Smooth muscle cell (in vitro differentiated cells): ENCODE data around the gene ZNF526. TPM values are rescaled to one million over a fixed set of nuclear protein-coding genes. Genes with fewer than 3 reads are reported as not detected.
A peak's percentile ranks its signal among the peaks of the same experiment; 100 is the strongest.

Source experiments
- DNase-seq: peaks from one replicate; lab custom pipeline; 2025; ENCODE audit not compliant: unreplicated experiment; lab: John Stamatoyannopoulos, UW
- H2AFZ ChIP-seq: fragments of 200-600 bp; sonication (generic); 2 replicates; pipeline ENCODE4 v1.6.0; 2016; ENCODE audit warnings: antibody characterized with exemption, low read depth, mild to moderate bottlenecking
- H3F3A ChIP-seq: fragments of 200-600 bp; sonication (generic); 2 replicates; pipeline ENCODE4 v1.6.0; 2017; ENCODE audit warnings: antibody characterized with exemption, low read depth
- H3K27ac ChIP-seq: fragments of 200-600 bp; sonication (generic); 2 replicates; pipeline ENCODE4 v1.5.1; 2016; ENCODE audit warnings: low read depth, mild to moderate bottlenecking
- H3K27me3 ChIP-seq: fragments of 200-600 bp; sonication (generic); 2 replicates; pipeline ENCODE4 v1.6.1; 2016; ENCODE audit warnings: low read depth, mild to moderate bottlenecking
- H3K36me3 ChIP-seq: fragments of 200-600 bp; sonication (generic); 2 replicates; pipeline ENCODE4 v1.5.1; 2016; ENCODE audit warnings: low read depth
- H3K4me1 ChIP-seq: fragments of 200-600 bp; sonication (generic); 2 replicates; pipeline ENCODE4 v1.5.1; 2016; ENCODE audit warnings: low read depth
- H3K4me2 ChIP-seq: fragments of 200-600 bp; sonication (generic); 2 replicates; pipeline ENCODE4 v1.6.0; 2016; ENCODE audit warnings: mild to moderate bottlenecking
- H3K4me3 ChIP-seq: fragments of 200-600 bp; sonication (generic); 2 replicates; pipeline ENCODE4 v1.5.1; 2016; ENCODE audit warnings: mild to moderate bottlenecking
- H3K79me2 ChIP-seq: fragments of 200-600 bp; sonication (generic); 2 replicates; pipeline ENCODE4 v1.6.0; 2016; ENCODE audit warnings: low read depth, mild to moderate bottlenecking
- H3K9ac ChIP-seq: fragments of 200-600 bp; sonication (generic); 2 replicates; pipeline ENCODE4 v1.6.0; 2016; ENCODE audit warnings: low read depth
- H3K9me3 ChIP-seq: fragments of 200-600 bp; sonication (generic); replicated peaks from 2 replicates; pipeline ENCODE4 v1.5.1; 2016; ENCODE audit warnings: low read depth
- H4K20me1 ChIP-seq: fragments of 200-600 bp; sonication (generic); 2 replicates; pipeline ENCODE4 v1.6.0; 2016; ENCODE audit warnings: low read depth
- WGBS: methylation state at CpG from one replicate; pipeline ENCODE4 v1.1.7; 2016; ENCODE audit warnings: low lambda C conversion rate; 5-methylcytosine and 5-hydroxymethylcytosine counted together
- polyA plus RNA-seq: library from polyadenylated mRNA; unstranded; fragments of >200 nt; fragmentation: Nextera tagmentation; extraction: Ambion mirVana; gene quantifications from 2 replicates; pipeline ENCODE4 v1.2.1, GENCODE V29; 2016
- total RNA-seq: library from RNA; depleted of rRNA; stranded (reverse); fragments of >200 nt; gene quantifications from 2 replicates; pipeline ENCODE4 v1.2.3, GENCODE V29; 2014
- TF ChIP-seq, protein P1 (sequence below): fragments of 200-600 bp; sonication (generic); IDR thresholded peaks from 2 replicates; pipeline ENCODE4 v1.5.1; 2017; ENCODE audit warnings: borderline replicate concordance, mild to moderate bottlenecking, antibody characterized with exemption; ENCODE audit not compliant: insufficient read depth, poor library complexity, severe bottlenecking

ZNF526 gene
- total and polyA plus RNA-seq, 2 experiments from 2014 or later = 5.0 to 12.1 TPM

DNA sequence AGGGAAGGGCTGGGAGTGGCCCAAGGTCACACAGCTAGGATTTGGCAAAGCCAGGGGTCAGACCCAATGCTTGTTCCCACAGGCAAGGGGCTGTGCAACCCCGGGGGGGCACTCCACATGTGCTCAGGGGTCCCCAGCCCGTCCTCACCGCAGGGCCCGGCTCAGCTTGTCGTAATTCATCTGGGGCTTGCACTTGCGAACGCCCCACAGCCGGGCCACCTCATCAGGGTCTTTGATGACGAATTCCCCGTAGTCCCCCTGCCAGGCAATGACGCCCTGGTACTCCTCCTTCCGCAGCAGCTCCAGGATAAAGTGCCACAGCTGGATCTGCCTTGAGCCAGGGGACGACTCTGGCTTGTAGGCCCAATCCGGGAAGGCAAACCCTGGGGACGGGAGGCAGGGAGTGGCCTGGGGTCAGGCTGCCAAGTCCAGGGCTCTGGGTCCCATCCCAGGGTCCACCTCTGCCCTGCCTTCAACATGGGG lies 30.1 kb downstream of the ZNF526 start:
- TF ChIP-seq, protein P1, sequence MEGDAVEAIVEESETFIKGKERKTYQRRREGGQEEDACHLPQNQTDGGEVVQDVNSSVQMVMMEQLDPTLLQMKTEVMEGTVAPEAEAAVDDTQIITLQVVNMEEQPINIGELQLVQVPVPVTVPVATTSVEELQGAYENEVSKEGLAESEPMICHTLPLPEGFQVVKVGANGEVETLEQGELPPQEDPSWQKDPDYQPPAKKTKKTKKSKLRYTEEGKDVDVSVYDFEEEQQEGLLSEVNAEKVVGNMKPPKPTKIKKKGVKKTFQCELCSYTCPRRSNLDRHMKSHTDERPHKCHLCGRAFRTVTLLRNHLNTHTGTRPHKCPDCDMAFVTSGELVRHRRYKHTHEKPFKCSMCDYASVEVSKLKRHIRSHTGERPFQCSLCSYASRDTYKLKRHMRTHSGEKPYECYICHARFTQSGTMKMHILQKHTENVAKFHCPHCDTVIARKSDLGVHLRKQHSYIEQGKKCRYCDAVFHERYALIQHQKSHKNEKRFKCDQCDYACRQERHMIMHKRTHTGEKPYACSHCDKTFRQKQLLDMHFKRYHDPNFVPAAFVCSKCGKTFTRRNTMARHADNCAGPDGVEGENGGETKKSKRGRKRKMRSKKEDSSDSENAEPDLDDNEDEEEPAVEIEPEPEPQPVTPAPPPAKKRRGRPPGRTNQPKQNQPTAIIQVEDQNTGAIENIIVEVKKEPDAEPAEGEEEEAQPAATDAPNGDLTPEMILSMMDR = no peak
- Histone ChIP-seq H3F3A (peaks cover 27% of the 10 kb centered on the region), H3K9ac (no peak overlapping the region), H3K4me2 (no peak overlapping the region), H3K4me1 (peaks cover 17% of the 10 kb centered on the region), H3K79me2 (peaks cover 61% of the 10 kb centered on the region), H3K27ac (peak overlapping the region; percentile 97), H4K20me1 (peaks cover 78% of the 10 kb centered on the region), H3K36me3 (no peaks in the 10 kb centered on the region), H3K9me3 (no peaks in the 10 kb centered on the region), H2AFZ (no peak overlapping the region), H3K4me3 (no peak overlapping the region), H3K27me3 (no peaks in the 10 kb centered on the region)
- WGBS = 94% methylated on average over 15 of the region's 15 CpGs
- no peak for DNase-seq

DNA sequence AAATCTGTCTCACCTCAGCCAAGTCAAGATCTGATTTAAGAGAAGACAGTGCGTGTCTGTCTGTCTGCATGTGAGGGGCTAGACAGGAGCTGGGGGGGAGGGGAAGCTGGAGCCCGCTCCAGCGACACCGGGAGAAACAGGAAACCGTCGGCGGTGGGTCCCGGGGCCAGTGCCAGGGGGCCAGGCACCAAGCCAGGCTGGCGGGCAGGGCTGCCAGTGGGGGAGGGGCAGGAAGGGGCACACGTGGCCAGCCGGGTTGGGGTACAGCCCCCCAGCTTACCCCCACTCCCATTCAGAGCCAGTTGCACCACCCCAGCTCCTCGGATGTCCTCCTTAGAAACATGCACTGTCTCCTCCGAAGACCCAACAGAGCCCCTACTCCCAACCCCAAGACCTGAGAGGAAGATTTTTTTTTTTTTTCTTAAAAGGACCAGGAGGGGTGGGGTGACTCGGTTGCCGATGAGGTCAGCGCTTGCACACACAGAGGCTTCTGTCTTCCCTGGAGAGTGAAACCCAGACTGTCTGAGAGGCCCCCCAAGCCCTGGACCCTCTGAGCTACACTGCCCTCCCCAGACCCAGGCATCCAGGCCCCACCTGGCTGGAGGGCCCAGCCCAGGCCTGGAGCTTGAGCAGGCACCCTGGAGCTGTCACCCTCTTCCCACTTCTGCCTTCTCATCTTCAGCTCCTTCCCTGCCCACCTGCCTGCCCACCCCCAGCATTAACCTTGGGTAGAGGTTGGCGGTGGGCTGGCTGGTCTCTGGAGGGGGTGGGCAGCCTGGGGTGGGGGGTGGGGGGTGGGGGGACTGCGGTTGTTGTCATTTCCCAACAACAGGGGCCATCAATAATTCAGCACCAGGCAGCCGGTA lies 30.8 kb downstream of the ZNF526 start:
- TF ChIP-seq, protein P1 = no peak
- H3K27ac ChIP-seq = peak overlapping the region; percentile 97
- no peaks in the 10 kb centered on the region for H3K36me3 ChIP-seq
- peaks cover 17% of the 10 kb centered on the region for H3K4me1 ChIP-seq
- no peaks in the 10 kb centered on the region for H3K9me3 ChIP-seq
- H3K27me3 ChIP-seq = no peaks in the 10 kb centered on the region
- WGBS = 67% methylated on average over 15 of the region's 19 CpGs
- peak overlapping the region; percentile 59 for H3K4me2 ChIP-seq
- DNase-seq = no peak
- H3K4me3 ChIP-seq = no peak overlapping the region
- peaks cover 61% of the 10 kb centered on the region for H3K79me2 ChIP-seq
- H3F3A ChIP-seq = peaks cover 25% of the 10 kb centered on the region
- H4K20me1 ChIP-seq = peaks cover 74% of the 10 kb centered on the region
- H2AFZ ChIP-seq = no peak overlapping the region
- no peak overlapping the region for H3K9ac ChIP-seq

DNA sequence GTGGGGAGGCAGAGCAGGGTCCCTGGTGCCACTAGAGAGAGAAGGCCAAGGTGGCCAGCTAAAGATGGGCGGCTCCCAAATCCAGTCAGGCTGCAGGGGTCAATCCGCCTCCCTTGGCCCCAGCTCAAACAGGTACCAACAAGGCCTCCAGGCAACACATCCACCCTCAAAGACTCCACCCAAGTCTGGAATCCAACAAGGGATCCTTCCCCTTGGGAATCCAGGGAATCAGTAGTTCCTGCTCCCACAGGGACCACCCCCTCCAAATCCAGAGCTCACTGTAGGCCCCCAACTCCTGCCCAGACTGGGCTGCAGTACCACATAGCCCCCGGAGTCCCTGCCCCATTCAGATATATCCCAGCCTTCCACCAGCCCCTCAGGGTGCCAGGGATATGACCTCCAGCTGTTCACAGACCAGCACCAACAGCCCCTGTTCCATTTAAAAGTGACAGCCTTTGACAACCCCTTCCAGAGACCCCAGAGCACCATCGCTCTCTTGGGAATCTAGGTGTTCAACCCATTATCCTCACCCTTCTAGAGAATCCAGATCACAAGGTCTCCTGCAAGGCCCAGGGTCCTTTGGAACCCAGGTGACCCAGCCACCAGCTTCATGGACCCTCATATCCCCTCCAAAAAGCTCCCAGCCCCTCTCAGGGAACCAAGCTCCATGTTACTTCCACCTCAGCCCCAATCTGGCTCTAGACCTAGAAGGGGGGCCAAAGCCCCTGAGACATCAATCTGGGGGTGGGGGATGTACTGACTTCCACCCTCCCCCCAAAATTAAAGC lies 31.7 kb downstream of the ZNF526 start:
- peak overlapping the region; percentile 54 for H3K9ac ChIP-seq
- H3K27ac ChIP-seq = peak overlapping the region; percentile 97
- WGBS = 92% methylated on average over 2 of the region's 4 CpGs
- peaks cover 68% of the 10 kb centered on the region for H4K20me1 ChIP-seq
- H3K9me3 ChIP-seq = no peaks in the 10 kb centered on the region
- peak overlapping the region; percentile 100 for H3K4me2 ChIP-seq
- H3F3A ChIP-seq = peaks cover 23% of the 10 kb centered on the region
- DNase-seq = no peak
- H2AFZ ChIP-seq = no peak overlapping the region
- TF ChIP-seq, protein P1 = no peak
- peak overlapping the region; percentile 98 for H3K4me3 ChIP-seq
- H3K4me1 ChIP-seq = peaks cover 23% of the 10 kb centered on the region
- H3K79me2 ChIP-seq = peaks cover 61% of the 10 kb centered on the region
- no peaks in the 10 kb centered on the region for H3K27me3 ChIP-seq
- no peaks in the 10 kb centered on the region for H3K36me3 ChIP-seq
